GM15510 (cell line): ENCODE results near the gene DGKZ.

ENCODE experiments used
- POLR2A ChIP-seq: IDR thresholded peaks from 3 replicates; pipeline ENCODE4 v1.6.1; 2011; ENCODE audit warnings: borderline replicate concordance; ENCODE audit not compliant: insufficient read length; ENCODE audit errors: extremely low read depth

Gene DGKZ

DNA sequence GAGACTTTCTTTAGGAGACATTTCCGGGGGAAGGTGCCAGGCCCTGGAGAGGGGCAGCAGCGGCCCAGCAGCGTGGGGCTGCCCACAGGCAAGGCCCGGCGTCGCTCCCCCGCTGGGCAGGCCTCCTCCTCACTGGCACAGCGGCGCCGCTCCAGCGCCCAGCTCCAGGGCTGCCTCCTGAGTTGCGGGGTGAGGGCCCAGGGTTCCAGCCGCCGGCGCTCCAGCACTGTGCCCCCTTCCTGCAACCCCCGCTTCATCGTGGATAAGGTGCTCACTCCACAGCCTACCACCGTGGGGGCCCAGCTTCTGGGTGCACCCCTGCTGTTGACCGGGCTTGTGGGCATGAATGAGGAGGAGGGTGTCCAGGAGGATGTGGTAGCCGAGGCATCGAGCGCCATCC, 19.0 kb downstream of the DGKZ start:
- no peak for TF ChIP-seq POLR2A

DNA sequence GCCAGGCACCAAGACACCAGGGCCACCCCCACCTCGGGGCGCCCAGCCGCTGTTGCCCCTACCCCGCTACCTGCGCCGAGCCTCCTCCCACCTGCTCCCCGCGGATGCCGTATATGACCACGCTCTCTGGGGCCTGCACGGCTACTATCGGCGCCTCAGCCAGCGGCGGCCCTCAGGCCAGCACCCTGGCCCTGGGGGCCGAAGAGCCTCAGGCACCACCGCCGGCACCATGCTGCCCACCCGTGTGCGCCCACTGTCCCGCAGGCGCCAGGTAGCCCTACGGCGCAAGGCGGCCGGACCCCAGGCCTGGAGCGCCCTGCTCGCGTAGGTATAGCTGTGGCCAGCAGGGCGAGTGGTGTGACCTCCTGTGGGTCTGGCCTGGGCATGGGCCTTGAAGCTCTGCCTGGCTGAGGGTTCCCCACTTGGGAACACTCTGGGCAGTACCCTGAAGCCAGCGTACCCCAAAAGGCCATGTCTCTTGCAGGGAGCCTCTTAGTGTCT, 19.4 kb downstream of the DGKZ start:
- TF ChIP-seq POLR2A: no peak

DNA sequence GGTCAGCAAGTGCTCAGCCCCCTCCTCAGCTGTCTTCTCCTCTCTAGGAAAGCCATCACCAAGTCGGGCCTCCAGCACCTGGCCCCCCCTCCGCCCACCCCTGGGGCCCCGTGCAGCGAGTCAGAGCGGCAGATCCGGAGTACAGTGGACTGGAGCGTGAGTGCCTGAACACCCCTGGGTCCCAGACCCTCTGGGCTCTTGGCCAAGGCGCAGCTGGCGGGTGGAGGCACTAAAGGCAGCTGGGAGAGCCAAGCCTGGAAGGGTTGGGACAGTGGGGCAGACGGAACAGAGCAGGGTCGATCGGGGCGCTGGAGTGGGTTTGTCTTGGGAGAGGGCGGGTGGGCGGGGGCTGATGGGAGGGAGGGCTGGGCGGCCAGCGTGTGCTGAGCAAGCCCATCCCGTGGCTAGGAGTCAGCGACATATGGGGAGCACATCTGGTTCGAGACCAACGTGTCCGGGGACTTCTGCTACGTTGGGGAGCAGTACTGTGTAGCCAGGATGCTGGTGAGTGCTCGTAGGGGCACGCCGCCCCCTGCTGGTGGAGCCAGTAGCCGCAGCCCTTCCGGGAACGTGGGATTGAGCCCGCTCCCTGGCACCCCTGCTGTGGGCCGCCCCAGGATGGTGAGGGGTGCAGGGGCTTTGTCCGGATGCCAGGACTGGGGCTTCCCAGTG, 20.1 kb downstream of the DGKZ start:
- TF ChIP-seq POLR2A: no peak

- TF ChIP-seq POLR2A: no peak
These were observed 20.6 kb downstream of the DGKZ start for GRCh38 chr11:46367916-46368267.

GRCh38 chr11:46369458-46370152, 22.3 kb downstream of the DGKZ start:
- no peak for TF ChIP-seq POLR2A

GRCh38 chr11:46370253-46370652, 23.0 kb downstream of the DGKZ start:
- TF ChIP-seq POLR2A: no peak

- TF ChIP-seq POLR2A: no peak
These were observed 24.8 kb downstream of the DGKZ start for GRCh38 chr11:46372086-46372485.

DNA sequence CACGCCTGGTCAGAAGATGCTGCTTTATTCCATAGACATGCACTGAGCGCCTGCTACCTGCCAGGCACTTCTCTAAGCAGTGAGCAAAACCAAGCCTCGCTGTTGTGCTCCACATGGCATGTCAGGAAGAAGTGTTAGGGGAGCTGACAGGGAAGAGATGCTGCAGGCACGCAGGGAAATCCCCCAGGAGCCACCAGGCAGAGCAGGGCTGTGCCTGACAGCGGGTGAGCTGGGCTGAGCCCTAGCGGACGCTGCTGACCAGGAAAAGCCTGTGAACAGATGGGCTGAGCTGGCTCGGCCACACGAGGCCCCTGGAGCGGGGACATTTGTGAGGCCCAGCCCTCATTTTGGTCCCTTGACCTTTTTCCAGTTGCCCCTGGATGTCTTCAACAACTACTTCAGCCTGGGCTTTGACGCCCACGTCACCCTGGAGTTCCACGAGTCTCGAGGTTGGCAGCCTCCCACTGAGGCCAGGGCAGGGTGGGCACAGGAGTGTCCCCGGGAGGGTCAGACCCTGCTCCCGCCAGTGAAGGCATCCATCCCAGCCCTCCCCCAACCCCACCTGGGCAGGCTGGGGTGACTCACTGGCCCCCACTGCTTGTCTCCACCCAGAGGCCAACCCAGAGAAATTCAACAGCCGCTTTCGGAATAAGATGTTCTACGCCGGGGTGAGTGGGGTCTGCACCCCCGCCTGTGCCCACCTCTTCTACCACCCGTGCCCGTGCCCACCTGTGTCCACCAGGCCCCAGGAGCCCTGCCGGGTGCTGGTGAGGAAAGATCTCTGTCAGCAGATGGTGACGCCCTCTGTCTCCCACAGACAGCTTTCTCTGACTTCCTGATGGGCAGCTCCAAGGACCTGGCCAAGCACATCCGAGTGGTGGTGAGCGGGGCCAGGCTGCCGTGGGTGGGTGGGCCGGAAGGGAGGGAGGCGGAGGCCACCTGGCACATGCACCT, 26.8 kb downstream of the DGKZ start:
- no peak for TF ChIP-seq POLR2A

DNA sequence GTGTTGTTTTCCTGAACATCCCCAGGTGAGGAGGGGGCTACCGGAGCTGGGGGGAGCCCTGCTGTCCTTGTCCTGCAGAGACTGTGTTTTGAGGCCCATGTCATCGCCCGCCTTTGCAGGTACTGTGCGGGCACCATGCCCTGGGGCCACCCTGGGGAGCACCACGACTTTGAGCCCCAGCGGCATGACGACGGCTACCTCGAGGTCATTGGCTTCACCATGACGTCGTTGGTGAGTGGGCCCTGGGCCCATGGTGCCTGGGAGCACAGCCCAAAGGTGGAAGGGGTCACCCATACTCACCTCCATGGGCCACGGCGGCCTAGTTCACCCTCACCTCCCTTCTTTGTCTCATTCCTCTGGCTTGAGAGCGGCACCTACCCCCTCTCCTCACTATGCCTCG, 27.6 kb downstream of the DGKZ start:
- no peak for TF ChIP-seq POLR2A

- no peak for TF ChIP-seq POLR2A
These were observed 28.3 kb downstream of the DGKZ start for GRCh38 chr11:46375392-46376101.

GRCh38 chr11:46376258-46377050, 29.2 kb downstream of the DGKZ start:
- TF ChIP-seq POLR2A: no peak

- no peak for TF ChIP-seq POLR2A
These were observed 30.0 kb downstream of the DGKZ start for GRCh38 chr11:46377290-46377689.

GRCh38 chr11:46377831-46378230, 30.6 kb downstream of the DGKZ start:
- TF ChIP-seq POLR2A: no peak

- TF ChIP-seq POLR2A: no peak
These were observed 31.0 kb downstream of the DGKZ start for GRCh38 chr11:46378296-46378695.
